ENCODE data around the gene TNFRSF11A. TPM values are rescaled to one million over a fixed set of nuclear protein-coding genes. Genes with fewer than 3 reads are reported as not detected.
A peak's percentile ranks its signal among the peaks of the same experiment; 100 is the strongest.

TNFRSF11A gene
- total and polyA plus RNA-seq, 12 donors, result 0.29 to 2.7 (median 0.78) TPM

DNA sequence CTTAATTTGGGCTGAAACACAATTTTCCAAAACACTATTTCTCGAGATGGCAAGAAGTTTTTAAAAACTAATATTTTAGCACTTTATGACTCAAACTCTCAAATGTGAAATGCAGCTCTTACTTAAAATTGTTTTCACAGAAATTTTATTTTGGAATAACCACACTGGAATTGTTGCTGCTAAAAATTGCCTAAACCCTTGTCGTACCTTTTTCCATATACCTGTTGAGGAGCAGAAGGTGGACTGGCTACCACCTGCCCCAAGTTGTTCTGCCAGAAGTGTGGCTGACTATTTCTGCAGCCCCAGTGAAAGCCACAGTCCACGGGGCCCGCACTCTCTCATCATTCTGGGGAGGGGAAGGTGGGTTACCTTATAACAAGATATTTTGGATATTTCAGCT, 23.4 kb downstream of the TNFRSF11A start:
- no peak overlapping the region for H3K4me3 ChIP-seq
- intact Hi-C loops (cut with DNase I), result no loop called here
- ATAC-seq (no peak), DNase-seq (no peak)
- no peak for TF ChIP-seq CTCF (IDR thresholded peaks at IDR 0.05)
- H3K9me3 ChIP-seq, result no peaks in the 10 kb centered on the region
- H3K27ac ChIP-seq, result no peak overlapping the region
- H3K36me3 ChIP-seq, result no peaks in the 10 kb centered on the region
- H3K27me3 ChIP-seq, result peaks cover 0 to 15% (median 0%) of the 10 kb centered on the region in 7 donors
- WGBS, 2 donors, result 78 to 90% methylated on average over 4 of the region's 4 CpGs
- H3K4me1 ChIP-seq, result no peaks in the 10 kb centered on the region

DNA sequence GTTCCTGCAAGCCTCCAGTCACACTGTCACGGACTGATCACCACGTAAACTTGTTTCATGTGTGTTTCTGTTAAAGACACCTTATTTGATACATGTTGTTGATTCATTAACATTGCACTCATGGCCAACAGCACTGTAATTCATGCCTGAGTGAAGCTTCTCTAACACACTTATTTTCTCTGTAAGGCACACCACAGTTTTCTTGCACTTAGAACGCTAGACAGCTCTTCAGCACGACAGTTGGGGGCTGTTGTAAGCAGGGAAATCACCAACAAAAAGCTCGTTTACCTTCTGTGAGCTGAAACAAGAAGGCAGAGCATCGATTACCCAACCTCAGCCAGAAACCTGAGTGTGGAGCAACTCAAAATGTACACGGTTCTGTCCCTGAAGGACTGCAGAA, 28.1 kb downstream of the TNFRSF11A start:
- no peak overlapping the region for H3K27ac ChIP-seq
- no peaks in the 10 kb centered on the region for H3K36me3 ChIP-seq
- TF ChIP-seq CTCF (IDR thresholded peaks at IDR 0.05), result no peak
- intact Hi-C loops (cut with DNase I), result no loop called here
- DNase-seq (no peak), ATAC-seq (no peak)
- H3K4me1 ChIP-seq, result no peaks in the 10 kb centered on the region
- H3K4me3 ChIP-seq, result no peak overlapping the region
- no peaks in the 10 kb centered on the region for H3K27me3 ChIP-seq
- H3K9me3 ChIP-seq, result no peaks in the 10 kb centered on the region
- WGBS, 2 donors, result 85 to 89% methylated on average over 7 of the region's 7 CpGs

GRCh38 chr18:62354151-62354550, 29.0 kb downstream of the TNFRSF11A start:
- Histone ChIP-seq H3K4me3 (no peak overlapping the region), H3K36me3 (no peaks in the 10 kb centered on the region), H3K4me1 (no peaks in the 10 kb centered on the region), H3K9me3 (no peaks in the 10 kb centered on the region), H3K27ac (no peak overlapping the region), H3K27me3 (no peaks in the 10 kb centered on the region)
- ATAC-seq, result peak in 1 of 8 donors; percentile 33
- no peak for TF ChIP-seq CTCF (IDR thresholded peaks at IDR 0.05)
- 90% methylated on average over 29 of the region's 29 CpGs for WGBS, 2 donors
- no peak for DNase-seq
- intact Hi-C loops (cut with DNase I), result no loop called here

DNA sequence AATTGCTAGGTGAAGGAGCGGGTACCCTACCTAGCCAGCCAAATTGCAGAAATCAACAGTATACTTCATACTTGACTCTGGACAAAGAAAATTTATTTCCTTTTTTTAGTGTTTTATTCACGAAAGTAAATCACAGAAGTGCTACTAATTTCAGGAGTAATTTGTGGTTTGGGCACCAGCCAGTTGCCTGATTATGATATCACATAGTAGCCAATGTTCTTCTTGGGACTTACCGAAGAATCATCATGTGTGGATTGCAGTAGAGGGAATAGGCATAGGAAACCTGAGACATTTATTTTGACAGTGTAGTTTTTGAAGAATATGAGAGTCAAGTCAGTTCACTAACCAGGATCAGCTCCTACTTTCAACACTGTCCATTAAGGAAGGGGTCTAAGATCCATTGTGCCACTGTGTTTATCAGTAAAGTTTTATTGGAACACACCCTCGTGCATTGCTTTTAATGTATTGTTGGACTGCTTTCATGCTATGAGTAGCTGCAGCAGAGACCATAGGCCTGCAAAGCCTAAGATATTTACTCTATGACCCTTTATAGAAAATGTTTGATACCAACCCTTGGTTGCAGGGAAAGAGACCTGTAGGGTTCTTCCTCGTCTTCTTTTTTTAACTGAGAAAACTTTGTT, 32.1 kb downstream of the TNFRSF11A start:
- ATAC-seq (no peak), DNase-seq (no peak)
- no peak for TF ChIP-seq CTCF (IDR thresholded peaks at IDR 0.05)
- 84 to 89% methylated on average over 5 of the region's 5 CpGs for WGBS, 2 donors
- intact Hi-C loops (cut with DNase I), result no loop called here
- Histone ChIP-seq H3K36me3 (no peaks in the 10 kb centered on the region), H3K4me3 (no peak overlapping the region), H3K4me1 (no peaks in the 10 kb centered on the region), H3K9me3 (no peaks in the 10 kb centered on the region), H3K27ac (no peak overlapping the region), H3K27me3 (no peaks in the 10 kb centered on the region)

Measured in heart right ventricle (tissue), 16 donors.